Cardiac septum (tissue), 1 donor: ENCODE results near the gene NEDD4L. TPM values are rescaled to one million over a fixed set of nuclear protein-coding genes. Genes with fewer than 3 reads are reported as not detected.

Source experiments
- DNase-seq: peaks from one replicate; pipeline ENCODE4 v3.0.0-alpha.2; 2020; ENCODE audit warnings: low spot score
- intact Hi-C: fragments of 100-400 bp; cut with DNase I; formaldehyde crosslinking; loops from one replicate; pipeline ENCODE4 v1.14.0; 2022
- total RNA-seq: library from RNA; stranded (reverse); fragmentation: NEBNext Ultra II Directional; extraction: Animal tissue kit (Norgen Biotek cat#: 25700); gene quantifications from one replicate; pipeline ENCODE4 v1.2.1, GENCODE V29; 2021
- donor health status: DM: no; HTN: no; CAD: no.

Gene NEDD4L
- total RNA-seq, 1 donor from 2014 or later: 49.3 TPM

GRCh38 chr18:58139459-58140386 lies 95.7 kb downstream of the NEDD4L start:
- no peak for DNase-seq
- intact Hi-C loops: loop anchor here (5.0 kb wide), 3 partner anchors 43 to 183 kb away; no protein-coding TSS in a partner anchor

DNA sequence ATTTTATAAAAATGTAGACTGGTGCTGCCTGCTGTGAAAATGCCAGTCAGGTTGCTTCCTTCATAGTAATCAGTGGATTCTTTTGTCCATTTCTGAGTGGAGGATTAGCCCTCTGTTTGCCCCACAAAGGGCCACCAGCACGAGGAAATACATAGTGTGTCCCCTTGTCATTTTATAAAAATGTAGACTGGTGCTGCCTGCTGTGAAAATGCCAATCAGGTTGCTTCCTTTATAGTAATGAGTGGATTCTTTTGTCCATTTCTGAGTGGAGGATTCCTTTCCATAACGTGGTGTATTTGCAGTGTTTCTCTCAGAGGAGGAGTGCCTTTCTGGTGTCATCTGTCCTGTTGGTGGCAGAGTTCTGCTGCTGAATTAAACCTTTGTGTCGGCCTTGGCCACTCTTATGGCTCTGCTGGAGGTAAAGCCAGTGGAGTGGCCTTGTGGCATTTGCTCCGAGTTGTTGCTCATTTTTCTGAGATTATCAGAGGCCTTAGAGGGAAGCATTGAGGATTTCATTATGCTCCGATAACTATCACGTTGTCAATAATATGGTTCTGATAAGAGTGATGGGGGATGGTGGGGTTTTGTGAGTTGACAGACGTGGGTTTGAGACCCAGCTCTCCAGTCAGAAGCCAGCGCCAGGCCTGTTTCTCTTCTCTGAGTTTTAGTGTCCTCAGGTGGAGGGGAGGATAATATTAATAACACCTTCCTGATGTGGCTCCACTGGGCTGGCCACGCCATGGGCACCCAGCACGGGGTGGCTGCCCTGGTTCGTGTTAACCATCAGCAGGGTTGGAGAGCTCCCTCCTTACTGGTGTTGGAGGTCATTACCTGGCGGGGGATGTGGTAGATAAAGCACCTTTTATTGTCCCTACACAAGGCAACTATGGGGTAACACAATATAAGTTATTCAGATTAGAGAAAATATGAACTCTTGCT lies 96.6 kb downstream of the NEDD4L start:
- no peak for DNase-seq
- intact Hi-C loops: no loop called here

DNA sequence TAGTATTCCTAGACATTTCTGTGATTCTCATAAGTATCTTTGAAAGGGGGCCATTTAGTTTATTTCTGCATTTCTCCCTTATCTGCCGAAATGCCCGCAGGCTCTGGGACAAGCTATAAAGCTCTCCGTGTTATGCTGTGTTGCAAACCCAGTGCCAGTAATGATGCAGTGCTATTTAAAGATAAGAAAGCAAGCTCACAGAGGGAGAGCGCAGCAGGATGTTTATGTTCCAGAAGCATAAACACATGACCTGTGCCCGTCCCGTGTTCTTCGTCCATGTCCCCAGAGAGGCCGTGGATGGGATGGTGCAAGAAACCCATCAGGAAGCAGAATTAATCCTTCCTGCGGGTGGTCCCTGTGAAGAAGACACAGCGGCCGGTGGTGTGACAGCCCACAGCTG lies 99.4 kb downstream of the NEDD4L start:
- intact Hi-C loops: no loop called here
- DNase-seq: no peak

GRCh38 chr18:58144106-58144505 lies 100.1 kb downstream of the NEDD4L start:
- no peak for DNase-seq
- intact Hi-C loops: no loop called here

DNA sequence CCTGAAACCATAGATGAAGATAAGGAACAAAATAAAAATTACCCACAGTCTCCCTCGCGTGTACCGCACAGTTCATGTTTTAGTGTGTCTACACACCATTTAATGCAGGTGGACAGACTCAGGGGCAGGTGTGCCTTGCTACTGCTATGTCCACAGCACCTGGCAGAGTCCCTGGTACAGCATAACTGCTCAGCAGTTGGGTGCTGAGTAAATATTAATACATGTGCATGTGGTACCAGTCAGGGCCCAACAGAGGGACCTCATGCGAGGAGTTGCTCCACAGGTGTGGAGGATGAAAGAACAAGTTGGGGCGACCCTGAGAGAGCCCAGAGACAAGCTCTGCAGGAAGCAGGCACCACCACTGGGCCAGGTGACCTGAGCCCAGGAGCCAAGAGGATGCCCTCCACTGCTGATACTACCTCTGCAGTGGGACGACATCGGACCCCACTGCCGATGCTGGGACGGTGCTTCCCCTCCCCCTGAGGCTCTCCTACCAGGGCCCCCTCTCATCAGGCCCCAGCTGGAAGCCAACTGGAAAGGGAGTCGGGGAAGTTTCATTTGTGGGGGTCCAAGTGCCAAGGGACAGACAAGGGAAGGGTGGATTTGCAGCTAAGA lies 100.8 kb downstream of the NEDD4L start:
- no peak for DNase-seq
- intact Hi-C loops: no loop called here

- intact Hi-C loops: no loop called here
- no peak for DNase-seq
These were observed 102.1 kb downstream of the NEDD4L start for GRCh38 chr18:58146099-58146498.

DNA sequence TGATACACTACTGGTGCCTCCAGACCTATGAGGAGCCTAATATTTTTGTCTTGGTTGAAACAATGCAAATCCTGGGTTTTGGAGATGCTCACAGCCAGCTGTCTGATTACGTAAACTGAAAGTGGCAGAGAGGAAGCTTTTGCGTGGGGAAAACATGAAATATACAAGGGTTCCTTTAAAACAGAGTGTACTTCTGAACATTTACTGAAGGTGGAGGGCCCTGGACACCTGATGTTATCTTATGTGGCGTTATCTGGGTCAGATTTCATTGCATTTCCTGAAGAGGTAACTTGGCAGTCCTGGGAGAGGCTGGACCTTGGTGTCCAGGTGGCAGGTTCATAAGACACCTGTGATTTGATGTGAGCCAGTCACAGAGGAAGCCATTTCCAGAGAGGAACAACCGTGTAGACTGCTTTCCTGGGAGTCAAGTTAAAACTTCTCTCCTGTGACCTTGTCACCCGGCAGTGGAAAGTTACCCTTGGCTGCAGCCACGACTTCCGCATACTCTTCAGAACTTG lies 105.0 kb downstream of the NEDD4L start:
- DNase-seq: no peak
- intact Hi-C loops: no loop called here

GRCh38 chr18:58150772-58151171 lies 106.7 kb downstream of the NEDD4L start:
- intact Hi-C loops: no loop called here
- DNase-seq: no peak

DNA sequence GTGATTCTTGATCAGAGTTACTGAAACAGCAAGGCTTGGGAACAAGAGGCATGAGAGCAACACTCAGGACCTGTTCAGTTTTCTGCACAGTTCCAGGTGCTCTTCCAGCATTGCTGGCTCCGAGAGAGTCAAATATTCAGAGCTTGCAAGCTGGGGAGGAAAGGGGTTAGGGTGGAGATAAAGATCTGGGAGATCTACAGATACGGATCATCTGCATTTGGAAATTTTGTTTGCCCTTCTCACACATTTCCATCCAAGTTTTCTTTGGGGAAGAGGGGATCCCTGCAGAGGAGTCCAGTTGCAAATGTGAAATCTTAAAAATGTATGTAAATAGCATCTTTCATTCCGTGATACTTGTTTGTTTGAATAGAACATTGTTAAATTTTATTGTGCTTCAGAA lies 108.2 kb downstream of the NEDD4L start:
- no peak for DNase-seq
- intact Hi-C loops: no loop called here

- no peak for DNase-seq
- intact Hi-C loops: no loop called here
These were observed 108.9 kb downstream of the NEDD4L start for GRCh38 chr18:58152891-58153290.

GRCh38 chr18:58156516-58156915 lies 112.5 kb downstream of the NEDD4L start:
- DNase-seq: no peak
- intact Hi-C loops: no loop called here

- intact Hi-C loops: no loop called here
- no peak for DNase-seq
These were observed 113.2 kb downstream of the NEDD4L start for GRCh38 chr18:58157237-58157636.

GRCh38 chr18:58158008-58158407 lies 114.0 kb downstream of the NEDD4L start:
- intact Hi-C loops: no loop called here
- DNase-seq: no peak

DNA sequence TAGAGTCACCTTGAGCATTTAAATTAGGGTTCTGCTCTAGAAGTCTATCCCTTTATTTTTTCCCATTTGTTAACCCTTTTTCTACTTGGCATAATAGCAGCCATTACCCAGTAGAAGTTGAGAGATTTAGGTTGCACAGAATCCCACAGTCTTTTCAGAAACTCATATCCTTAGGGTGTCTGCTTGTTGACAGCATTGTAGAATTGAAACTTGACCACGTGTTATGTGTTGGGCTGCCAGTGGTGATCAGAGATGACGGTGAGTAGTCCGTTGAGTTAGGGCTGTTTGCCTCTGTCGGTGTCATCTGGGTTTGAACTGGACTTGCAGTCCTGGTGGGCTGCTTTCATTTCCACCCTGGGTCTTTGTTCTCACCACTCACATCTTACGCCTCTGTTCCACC lies 114.4 kb downstream of the NEDD4L start:
- DNase-seq: no peak
- intact Hi-C loops: no loop called here

DNA sequence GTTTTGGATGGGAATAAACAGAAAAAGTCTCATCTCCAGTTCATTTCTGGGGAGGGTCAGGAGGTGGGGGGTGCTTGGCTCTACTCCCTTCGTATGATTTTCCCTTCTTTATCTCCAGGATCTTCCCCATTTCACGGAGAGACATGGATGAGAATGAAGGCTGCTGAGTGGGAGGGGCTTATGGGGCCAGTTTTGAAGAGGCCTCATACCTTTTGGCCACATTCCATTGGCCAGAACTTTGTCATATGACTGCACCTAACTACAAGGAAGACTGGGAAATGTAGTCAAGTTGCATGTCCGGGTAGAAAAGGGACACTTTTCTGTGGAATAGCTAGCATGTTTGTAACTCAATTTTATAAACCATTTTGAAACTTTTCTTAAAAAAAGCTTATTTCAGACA lies 117.6 kb downstream of the NEDD4L start:
- DNase-seq: no peak
- intact Hi-C loops: no loop called here

- no peak for DNase-seq
- intact Hi-C loops: no loop called here
These were observed 118.1 kb downstream of the NEDD4L start for GRCh38 chr18:58162127-58162526.

DNA sequence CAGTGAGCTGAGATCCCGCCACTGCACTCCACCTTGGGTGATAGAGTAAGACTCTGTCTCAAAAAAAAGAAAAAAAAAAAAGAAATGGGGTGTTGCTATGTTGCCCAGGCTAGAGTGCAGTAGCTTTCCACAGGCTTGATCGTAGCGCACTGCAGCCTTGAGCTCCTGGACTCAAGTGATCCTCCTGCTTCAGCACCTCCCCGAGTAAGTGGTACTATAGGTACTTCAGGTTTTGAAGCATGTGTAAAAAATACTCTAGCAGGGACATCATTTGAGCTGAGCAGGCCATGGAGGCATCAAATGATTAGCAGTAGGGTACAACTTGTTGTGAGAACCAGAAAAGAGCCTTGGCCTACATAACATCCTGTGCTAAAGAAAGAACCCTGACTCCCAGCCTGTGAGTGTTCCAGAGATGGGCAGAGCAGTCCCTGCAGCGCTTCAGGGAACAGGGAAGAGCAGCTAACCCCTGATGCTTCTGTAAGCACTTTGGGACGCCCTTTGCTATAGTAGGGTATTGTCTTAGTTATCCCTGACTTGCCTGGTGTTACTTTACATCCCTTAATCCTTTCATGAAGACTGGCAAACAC lies 119.1 kb downstream of the NEDD4L start:
- intact Hi-C loops: no loop called here
- no peak for DNase-seq

GRCh38 chr18:58166278-58166844 lies 122.3 kb downstream of the NEDD4L start:
- DNase-seq: no peak
- intact Hi-C loops: no loop called here

GRCh38 chr18:58167073-58167472 lies 123.0 kb downstream of the NEDD4L start:
- intact Hi-C loops: no loop called here
- no peak for DNase-seq
